Endodermal cell (in vitro differentiated cells): ENCODE results near the gene RPA3. TPM values are rescaled to one million over a fixed set of nuclear protein-coding genes. Genes with fewer than 3 reads are reported as not detected.

Source experiments
- DNase-seq: peaks from one replicate; pipeline ENCODE4 v3.0.0-alpha.2; 2017
- H3K27ac ChIP-seq: 2 replicates; pipeline ENCODE4 v1.5.1; 2013; ENCODE audit warnings: mild to moderate bottlenecking, low read depth, low read length, moderate library complexity
- H3K27me3 ChIP-seq: 2 replicates; pipeline ENCODE4 v1.6.1; 2013; ENCODE audit warnings: mild to moderate bottlenecking, low read length, moderate library complexity; ENCODE audit not compliant: insufficient read depth, control insufficient read depth, poor library complexity, severe bottlenecking
- H3K36me3 ChIP-seq: 2 replicates; pipeline ENCODE4 v1.7.0; 2013; ENCODE audit warnings: mild to moderate bottlenecking, low read length, moderate library complexity; ENCODE audit not compliant: control insufficient read depth, insufficient read depth
- H3K4me1 ChIP-seq: one replicate; pipeline ENCODE4 v1.7.0; 2013; ENCODE audit warnings: low read length; ENCODE audit not compliant: control insufficient read depth, insufficient read depth
- H3K4me3 ChIP-seq: 2 replicates; pipeline ENCODE4 v1.5.1; 2013; ENCODE audit warnings: mild to moderate bottlenecking, low read length, moderate library complexity
- H3K9ac ChIP-seq: 2 replicates; pipeline ENCODE4 v1.6.1; 2013; ENCODE audit warnings: mild to moderate bottlenecking, low read length, moderate library complexity; ENCODE audit not compliant: poor library complexity, severe bottlenecking; ENCODE audit errors: extremely low read depth
- H3K9me3 ChIP-seq: 2 replicates; pipeline ENCODE4 v1.6.1; 2013; ENCODE audit warnings: mild to moderate bottlenecking, low read length, moderate library complexity; ENCODE audit not compliant: control insufficient read depth
- H3K27ac Mint-ChIP-seq: 2 replicates; pipeline ENCODE4 v1.8.0; 2020; ENCODE audit warnings: mixed read lengths
- H3K27me3 Mint-ChIP-seq: 2 replicates; pipeline ENCODE4 v1.8.0; 2021; ENCODE audit warnings: mild to moderate bottlenecking, mixed read lengths; ENCODE audit not compliant: insufficient read depth
- H3K36me3 Mint-ChIP-seq: 2 replicates; pipeline ENCODE4 v1.8.0; 2020; ENCODE audit warnings: low read depth, mixed read lengths
- H3K4me1 Mint-ChIP-seq: 2 replicates; pipeline ENCODE4 v1.8.0; 2020; ENCODE audit warnings: mixed read lengths
- H3K4me3 Mint-ChIP-seq: 2 replicates; pipeline ENCODE4 v1.8.0; 2020; ENCODE audit warnings: mild to moderate bottlenecking, moderate library complexity, mixed read lengths
- H3K9me3 Mint-ChIP-seq: 2 replicates; pipeline ENCODE4 v1.8.0; 2020; ENCODE audit warnings: mild to moderate bottlenecking, mixed read lengths
- WGBS, 2 experiments: methylation state at CpG; one replicate each; pipeline versions ENCODE4 v1.1.5 to v1.1.7; 2013; ENCODE audit warnings: missing lambda C conversion rate in 2 of 2, mixed read lengths in 1 of 2; ENCODE audit not compliant: insufficient coverage in 1 of 2, insufficient read length in 1 of 2; 5-methylcytosine and 5-hydroxymethylcytosine counted together
- total RNA-seq, 2 donors: library from RNA; stranded (reverse); fragmentation: NEBNext Ultra II Directional in 1 of 2; extraction: Animal tissue kit (Norgen Biotek cat#: 25700) in 1 of 2; gene quantifications; 2 replicates in 1 of 2; 3 replicates in 1 of 2; pipeline ENCODE4 v1.2.1, GENCODE V29; 2021
- TF ChIP-seq, protein P1 (sequence below): fragments of 200-600 bp; sonication (generic); conservative IDR thresholded peaks from 2 replicates; pipeline ENCODE4 v1.5.0; 2021; ENCODE audit warnings: antibody characterized with exemption, mild to moderate bottlenecking

Gene RPA3
- total RNA-seq, 2 donors from 2014 or later, result 65.5 to 97.8 TPM

DNA sequence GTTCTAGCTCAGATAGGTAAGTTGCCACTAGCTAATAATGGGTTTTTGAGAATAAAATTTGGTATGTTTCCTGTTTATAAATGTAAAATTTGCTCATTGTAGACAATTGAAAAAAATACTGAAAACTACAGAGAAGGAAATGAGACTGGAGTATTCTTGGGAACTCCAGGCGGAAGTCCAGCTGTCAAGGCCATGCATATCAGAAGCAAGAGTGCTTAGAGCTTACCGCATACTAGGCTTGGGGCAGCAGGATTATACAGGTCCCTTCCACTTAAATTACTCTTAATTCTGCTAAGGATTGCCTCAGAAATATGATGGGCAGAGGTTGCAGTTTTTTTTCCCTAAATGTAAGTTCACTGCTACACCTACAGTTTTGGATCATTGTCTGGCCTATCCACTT lies 51.2 kb downstream of the RPA3 start:
- H3K4me1 Mint-ChIP-seq, result peaks cover 14% of the 10 kb centered on the region
- H3K27me3 Mint-ChIP-seq, result no peaks in the 10 kb centered on the region
- TF ChIP-seq, protein P1, sequence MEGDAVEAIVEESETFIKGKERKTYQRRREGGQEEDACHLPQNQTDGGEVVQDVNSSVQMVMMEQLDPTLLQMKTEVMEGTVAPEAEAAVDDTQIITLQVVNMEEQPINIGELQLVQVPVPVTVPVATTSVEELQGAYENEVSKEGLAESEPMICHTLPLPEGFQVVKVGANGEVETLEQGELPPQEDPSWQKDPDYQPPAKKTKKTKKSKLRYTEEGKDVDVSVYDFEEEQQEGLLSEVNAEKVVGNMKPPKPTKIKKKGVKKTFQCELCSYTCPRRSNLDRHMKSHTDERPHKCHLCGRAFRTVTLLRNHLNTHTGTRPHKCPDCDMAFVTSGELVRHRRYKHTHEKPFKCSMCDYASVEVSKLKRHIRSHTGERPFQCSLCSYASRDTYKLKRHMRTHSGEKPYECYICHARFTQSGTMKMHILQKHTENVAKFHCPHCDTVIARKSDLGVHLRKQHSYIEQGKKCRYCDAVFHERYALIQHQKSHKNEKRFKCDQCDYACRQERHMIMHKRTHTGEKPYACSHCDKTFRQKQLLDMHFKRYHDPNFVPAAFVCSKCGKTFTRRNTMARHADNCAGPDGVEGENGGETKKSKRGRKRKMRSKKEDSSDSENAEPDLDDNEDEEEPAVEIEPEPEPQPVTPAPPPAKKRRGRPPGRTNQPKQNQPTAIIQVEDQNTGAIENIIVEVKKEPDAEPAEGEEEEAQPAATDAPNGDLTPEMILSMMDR, result no peak

DNA sequence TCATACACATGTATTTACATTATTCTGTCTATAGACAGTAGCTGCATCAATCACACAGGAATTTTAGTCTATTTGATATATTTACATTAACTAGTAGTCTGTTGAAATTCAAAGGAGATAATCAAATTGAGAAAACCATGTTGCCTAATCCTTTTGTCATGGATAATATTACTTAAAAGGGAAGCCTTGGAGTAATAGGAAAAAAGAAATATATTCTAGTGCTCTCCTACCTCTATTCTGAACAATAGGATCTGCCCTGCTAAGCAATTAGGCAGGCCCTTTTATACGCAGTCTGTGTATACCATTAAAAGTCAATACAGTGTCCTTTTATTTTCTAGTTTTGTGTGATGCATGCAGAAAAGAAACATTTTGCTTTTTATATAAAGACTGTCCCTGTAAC lies 53.4 kb downstream of the RPA3 start:
- 95% methylated on average over 1 of the region's 1 CpG; no CpG with 5 or more reads in 1 of the 2 experiments for WGBS, 2 experiments

More for the DNA sequence above, 51.2 kb downstream of the RPA3 start:
- no peaks in the 10 kb centered on the region for H3K36me3 ChIP-seq
- DNase-seq, result no peak
- H3K4me1 ChIP-seq, result no peaks in the 10 kb centered on the region
- 94% methylated on average over 2 of the region's 2 CpGs; no CpG with 5 or more reads in 1 of the 2 experiments for WGBS, 2 experiments
- Mint-ChIP-seq H3K27ac (no peak overlapping the region), H3K4me3 (no peak overlapping the region), H3K36me3 (peaks cover 3% of the 10 kb centered on the region), H3K9me3 (no peaks in the 10 kb centered on the region)
- no peak overlapping the region for H3K27ac ChIP-seq
- no peaks in the 10 kb centered on the region for H3K9me3 ChIP-seq
- H3K27me3 ChIP-seq, result no peaks in the 10 kb centered on the region
- no peak overlapping the region for H3K9ac ChIP-seq
- H3K4me3 ChIP-seq, result no peak overlapping the region

DNA sequence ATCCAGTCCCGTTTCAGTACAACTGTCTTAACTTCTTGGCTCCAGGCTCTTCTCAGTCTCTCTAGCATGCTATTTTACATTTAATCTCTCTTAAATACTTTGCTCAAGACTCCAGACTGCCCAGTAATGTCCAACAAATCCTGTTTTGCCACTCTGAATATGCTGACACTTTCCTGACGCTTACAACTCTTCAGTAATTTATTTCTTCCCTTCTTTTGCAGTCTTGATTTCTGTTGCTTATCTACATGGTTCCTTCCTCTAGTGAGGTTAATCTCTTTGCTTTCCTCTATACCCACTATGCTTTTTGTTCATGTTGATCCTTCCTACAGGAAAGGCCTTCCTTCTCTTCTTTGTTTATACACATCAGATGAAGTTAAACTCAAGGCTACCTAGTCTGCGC lies 54.1 kb downstream of the RPA3 start:
- Mint-ChIP-seq H3K4me1 (peaks cover 14% of the 10 kb centered on the region), H3K9me3 (peaks cover 1% of the 10 kb centered on the region), H3K36me3 (peaks cover under 1% of the 10 kb centered on the region), H3K27ac (no peak overlapping the region), H3K27me3 (no peaks in the 10 kb centered on the region), H3K4me3 (no peak overlapping the region)
- no peak overlapping the region for H3K27ac ChIP-seq
- H3K36me3 ChIP-seq, result no peaks in the 10 kb centered on the region
- no peaks in the 10 kb centered on the region for H3K4me1 ChIP-seq
- 94 to 96% methylated on average over 3 of the region's 3 CpGs for WGBS, 2 experiments
- no peaks in the 10 kb centered on the region for H3K9me3 ChIP-seq
- no peak for DNase-seq
- H3K9ac ChIP-seq, result no peak overlapping the region
- TF ChIP-seq, protein P1, result no peak
- H3K4me3 ChIP-seq, result no peak overlapping the region
- no peaks in the 10 kb centered on the region for H3K27me3 ChIP-seq

More for the DNA sequence above, 53.4 kb downstream of the RPA3 start:
- TF ChIP-seq, protein P1, result no peak
- H3K4me3 Mint-ChIP-seq, result no peak overlapping the region
- no peak overlapping the region for H3K27ac ChIP-seq
- H3K4me1 ChIP-seq, result no peaks in the 10 kb centered on the region
- H3K9me3 Mint-ChIP-seq, result no peaks in the 10 kb centered on the region
- no peaks in the 10 kb centered on the region for H3K9me3 ChIP-seq
- no peak overlapping the region for H3K9ac ChIP-seq
- H3K27ac Mint-ChIP-seq, result no peak overlapping the region
- no peaks in the 10 kb centered on the region for H3K36me3 Mint-ChIP-seq
- no peaks in the 10 kb centered on the region for H3K27me3 Mint-ChIP-seq
- H3K4me1 Mint-ChIP-seq, result peaks cover 14% of the 10 kb centered on the region
- H3K36me3 ChIP-seq, result no peaks in the 10 kb centered on the region
- H3K4me3 ChIP-seq, result no peak overlapping the region
- H3K27me3 ChIP-seq, result no peaks in the 10 kb centered on the region
- DNase-seq, result no peak
